Forelimb muscle (tissue), 1 donor: ENCODE results near the gene SH3GLB1. TPM values are rescaled to one million over a fixed set of nuclear protein-coding genes. Genes with fewer than 3 reads are reported as not detected.
"Not testable (repeated sequence)": the region's sequence is repeated elsewhere in the genome, so short reads cannot be mapped to it uniquely, and the experiment has no call there.

ENCODE experiments used
- DNase-seq: peaks from one replicate; pipeline ENCODE4 v3.0.0-alpha.2; 2013; ENCODE audit warnings: low read depth
- polyA plus RNA-seq: library from polyadenylated mRNA; unstranded; fragments of 120-200 nt; gene quantifications from one replicate; pipeline ENCODE4 v1.2.1, GENCODE V29; 2013; ENCODE audit not compliant: insufficient read length

The SH3GLB1 gene
- polyA plus RNA-seq = 171 TPM

GRCh38 chr1:86704458-86704971 is at the start of gene SH3GLB1:
SH3GLB1 (plus strand) TSS chr1:86704576; CDS start chr1:86704900, 324 bp downstream.
- peak; percentile 71 for DNase-seq

- not testable (repeated sequence) for DNase-seq
Observed at GRCh38 chr1:86658381-86658780, 46.0 kb upstream of the SH3GLB1 start.

- no peak for DNase-seq
Observed at GRCh38 chr1:86666368-86666767, 38.0 kb upstream of the SH3GLB1 start.

DNA sequence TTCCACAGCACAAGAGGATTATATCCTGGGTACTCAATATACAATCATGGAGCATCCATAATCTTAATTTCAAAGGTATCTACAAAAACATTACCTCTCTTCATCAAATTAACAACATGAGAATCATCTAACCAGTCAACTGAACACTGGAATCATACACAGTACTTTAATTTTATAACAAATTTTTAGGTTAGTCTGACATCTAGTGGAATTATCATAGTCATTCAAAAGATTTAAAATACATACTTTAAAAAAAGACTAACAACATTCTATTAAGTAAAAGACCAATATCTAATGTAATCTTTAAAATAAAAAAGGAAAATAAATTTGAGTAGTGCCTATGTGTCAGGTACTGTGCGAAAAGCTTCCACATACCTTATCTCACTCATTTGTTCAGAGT is 16.8 kb upstream of the SH3GLB1 start:
- no peak for DNase-seq

DNA sequence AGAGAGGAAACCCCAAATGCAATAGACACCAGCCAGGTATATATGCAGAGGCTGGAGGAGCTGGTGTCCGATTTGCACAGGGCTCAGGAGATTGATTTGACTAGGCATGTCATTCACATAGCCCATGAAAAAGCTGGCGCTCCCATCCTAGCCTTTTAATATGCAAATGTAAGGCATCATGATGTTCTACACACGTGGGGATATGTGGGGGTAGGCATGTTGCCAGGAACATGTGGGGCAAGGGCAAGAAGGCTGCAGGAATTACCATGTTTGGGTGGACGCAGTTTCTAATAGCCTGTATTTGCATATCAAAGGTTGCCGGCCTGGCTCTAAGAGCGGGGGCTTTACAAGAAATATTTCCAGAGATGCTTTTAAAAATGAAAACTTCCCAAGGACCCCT is 11.7 kb upstream of the SH3GLB1 start:
- no peak for DNase-seq

DNA sequence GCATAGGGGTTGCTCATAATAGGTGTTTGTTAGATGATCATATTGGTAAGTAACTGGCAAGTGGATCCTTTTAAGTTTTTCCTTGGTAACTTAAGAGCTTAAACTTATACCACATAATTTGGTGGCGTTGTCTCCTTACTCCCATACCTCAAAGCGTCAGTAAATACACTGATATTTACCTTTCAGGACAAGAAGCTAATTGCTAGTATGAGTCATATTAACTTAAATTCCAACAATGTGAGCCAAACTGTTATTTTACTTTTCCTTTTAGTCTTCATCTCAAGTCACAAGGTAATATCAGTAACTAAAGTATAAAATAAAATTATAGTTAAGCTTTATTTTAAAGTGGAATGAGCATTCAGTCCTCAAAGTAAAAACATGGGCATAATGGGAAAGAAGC is 9.0 kb upstream of the SH3GLB1 start:
- no peak for DNase-seq

- no peak for DNase-seq
Observed at GRCh38 chr1:86696522-86696921, 7.9 kb upstream of the SH3GLB1 start.

- no peak for DNase-seq
Observed at GRCh38 chr1:86699186-86699585, 5.2 kb upstream of the SH3GLB1 start.

- DNase-seq = no peak
Observed at GRCh38 chr1:86701731-86702130, 2.6 kb upstream of the SH3GLB1 start.

- not testable (repeated sequence) for DNase-seq
Observed at GRCh38 chr1:86702954-86703494, 1.4 kb upstream of the SH3GLB1 start.

- DNase-seq = no peak
Observed at GRCh38 chr1:86703696-86704457, 499 bp upstream of the SH3GLB1 start.

GRCh38 chr1:86704972-86705664 is 742 bp downstream of the SH3GLB1 start:
- no peak for DNase-seq

- DNase-seq = no peak
Observed at GRCh38 chr1:86705665-86705985, 1.2 kb downstream of the SH3GLB1 start.

DNA sequence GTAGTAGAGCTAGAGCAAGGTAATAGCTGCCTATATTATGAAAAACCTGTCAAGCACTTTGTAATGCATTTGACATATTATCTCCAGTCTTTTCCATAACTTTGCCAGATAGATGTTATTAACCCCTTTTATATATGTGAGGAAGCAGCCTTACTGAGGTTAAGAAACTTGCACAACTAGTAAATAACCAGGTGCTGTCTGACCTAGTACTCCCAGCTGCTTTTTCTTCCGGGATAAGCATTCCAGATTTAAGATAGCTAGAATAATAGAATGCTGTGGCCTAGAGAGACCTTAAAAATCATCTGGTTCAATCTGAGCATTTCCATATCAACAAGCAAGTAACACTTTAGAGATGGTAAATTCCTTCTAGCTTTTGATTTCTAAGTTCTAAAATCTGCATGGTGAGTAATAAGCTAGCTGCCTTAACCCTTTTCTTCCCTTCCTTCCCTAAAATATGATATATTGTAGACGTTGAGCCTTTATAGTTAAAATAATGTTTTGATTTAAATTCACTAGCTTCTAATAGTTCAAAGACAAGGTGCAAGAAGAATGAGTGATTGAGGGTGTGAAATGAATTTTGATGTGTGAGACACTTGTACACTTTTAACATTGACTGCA is 1.8 kb downstream of the SH3GLB1 start:
- DNase-seq = no peak

- DNase-seq = no peak
Observed at GRCh38 chr1:86708920-86709319, 4.5 kb downstream of the SH3GLB1 start.

GRCh38 chr1:86712088-86712860 is 7.9 kb downstream of the SH3GLB1 start:
- no peak for DNase-seq

- no peak for DNase-seq
Observed at GRCh38 chr1:86713477-86713876, 9.1 kb downstream of the SH3GLB1 start.

DNA sequence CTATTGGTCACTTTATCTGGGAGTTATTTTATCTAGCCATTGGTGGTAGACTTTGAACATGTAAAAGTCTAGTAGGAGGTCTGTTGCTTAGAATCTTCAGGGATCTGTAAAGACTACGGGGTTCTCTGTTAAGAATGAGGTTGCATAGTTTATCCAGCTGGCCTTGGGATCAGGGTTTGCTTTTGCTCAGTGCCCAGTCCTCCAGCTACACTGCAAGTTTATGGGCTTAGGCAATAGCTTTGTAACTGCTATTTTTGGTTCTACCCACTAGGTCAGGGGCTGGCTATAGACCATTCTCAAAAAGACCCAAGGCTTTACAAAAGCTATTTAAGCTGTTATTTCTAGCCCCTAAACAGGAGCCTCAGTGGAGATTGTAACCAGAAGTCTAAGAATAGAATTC is 9.8 kb downstream of the SH3GLB1 start:
- no peak for DNase-seq

DNA sequence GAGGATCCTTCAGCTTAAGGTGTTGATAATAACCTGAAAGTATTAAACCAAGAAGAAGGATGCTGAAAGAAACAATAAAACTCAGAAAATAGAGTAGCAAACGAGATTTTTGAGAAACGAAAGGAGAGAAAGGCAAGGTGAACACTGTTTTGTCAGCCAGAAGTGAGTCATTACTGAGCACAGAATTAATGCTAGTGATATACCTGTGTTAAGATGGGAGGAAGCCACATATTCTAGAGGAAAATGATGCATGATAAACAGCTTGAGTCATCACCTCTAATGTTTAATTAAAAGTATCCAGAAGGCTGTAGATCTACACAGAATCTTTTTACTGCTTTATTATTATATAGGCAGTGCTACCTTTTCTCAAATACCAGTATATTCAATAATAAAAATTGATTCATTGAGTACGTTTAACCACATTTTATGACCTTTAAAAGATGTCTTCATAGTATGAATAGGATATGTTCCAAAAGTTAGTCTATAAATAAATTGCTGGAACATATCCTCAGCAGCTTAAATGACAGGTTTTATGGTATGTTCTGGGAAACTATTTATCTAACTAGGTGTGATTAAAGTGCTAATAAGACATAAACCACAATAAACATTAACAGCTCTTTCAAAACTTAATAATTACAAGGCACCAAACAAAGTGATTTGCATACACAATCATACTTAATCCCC is 10.3 kb downstream of the SH3GLB1 start:
- no peak for DNase-seq

- no peak for DNase-seq
Observed at GRCh38 chr1:86718786-86719185, 14.4 kb downstream of the SH3GLB1 start.

DNA sequence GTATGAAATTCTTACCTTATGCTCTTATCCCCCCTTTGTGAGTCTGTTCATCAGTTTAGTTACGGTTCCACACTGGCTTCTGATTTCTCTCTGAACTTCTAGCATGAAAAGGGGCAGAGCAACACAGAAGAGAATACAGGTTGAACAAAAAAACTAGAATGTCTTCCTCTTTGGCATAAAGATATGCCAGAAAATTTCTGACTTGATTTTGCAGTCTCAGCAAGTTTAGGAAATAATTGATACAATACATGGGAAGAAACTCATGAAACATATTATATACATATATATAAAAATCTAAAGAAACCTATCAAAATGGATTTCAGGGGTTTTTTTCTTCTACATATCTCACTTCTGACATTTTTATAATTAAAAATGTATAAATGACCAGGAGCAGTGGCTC is 27.0 kb downstream of the SH3GLB1 start:
- no peak for DNase-seq
